Mucosa of rectum (tissue), 2 donors: ENCODE results near the gene TPM3.

Experiments
- H3K27ac ChIP-seq, 2 donors: one replicate each; pipeline ENCODE4 v1.7.0; 2013; ENCODE audit warnings: inconsistent platforms in 2 of 2, low read depth in 2 of 2, low read length in 2 of 2
- H3K27me3 ChIP-seq, 2 donors: one replicate each; pipeline ENCODE4 v1.7.0; 2013; ENCODE audit warnings: low read length in 2 of 2; ENCODE audit not compliant: control insufficient read depth in 2 of 2, insufficient read depth in 2 of 2
- H3K36me3 ChIP-seq, 2 donors: one replicate each; pipeline ENCODE4 v1.7.0; 2013; ENCODE audit warnings: low read length in 2 of 2; ENCODE audit not compliant: control insufficient read depth in 2 of 2, insufficient read depth in 2 of 2
- H3K4me1 ChIP-seq, 2 donors: one replicate each; pipeline ENCODE4 v1.7.0; 2013; ENCODE audit warnings: low read length in 2 of 2, mild to moderate bottlenecking in 1 of 2; ENCODE audit not compliant: control insufficient read depth in 2 of 2, insufficient read depth in 2 of 2
- H3K4me3 ChIP-seq, 2 donors: one replicate each; pipeline ENCODE4 v1.7.0; 2013; ENCODE audit warnings: low read length in 2 of 2
- H3K9ac ChIP-seq, 2 donors: one replicate each; pipeline ENCODE4 v1.7.0; 2013; ENCODE audit warnings: low read length in 2 of 2, low read depth in 1 of 2, mild to moderate bottlenecking in 1 of 2
- H3K9me3 ChIP-seq, 2 donors: one replicate each; pipeline ENCODE4 v1.7.0; 2013; ENCODE audit warnings: low read length in 2 of 2; ENCODE audit not compliant: control insufficient read depth in 2 of 2
- donor health status: healthy.
- donor health status: Normal muscosa, but diverticular disease.

The TPM3 gene

GRCh38 chr1:154222918-154223317 is 31.0 kb upstream of the TPM3 start:
- Histone ChIP-seq H3K9me3 (no peaks in the 10 kb centered on the region), H3K27ac (no peak overlapping the region), H3K36me3 (peaks cover 21 to 24% of the 10 kb centered on the region in 2 donors), H3K9ac (peak overlapping the region in 1 of 2 donors; percentile 18), H3K4me1 (peaks cover 18 to 23% of the 10 kb centered on the region in 2 donors), H3K4me3 (no peak overlapping the region), H3K27me3 (no peaks in the 10 kb centered on the region)

- Histone ChIP-seq H3K4me1 (peaks cover 18 to 23% of the 10 kb centered on the region in 2 donors), H3K9me3 (no peaks in the 10 kb centered on the region), H3K27me3 (no peaks in the 10 kb centered on the region), H3K9ac (peak overlapping the region in 1 of 2 donors; percentile 71), H3K36me3 (peaks cover 21 to 24% of the 10 kb centered on the region in 2 donors), H3K27ac (no peak overlapping the region), H3K4me3 (peak overlapping the region in 1 of 2 donors; percentile 88)
Observed at GRCh38 chr1:154222518-154222917, 30.6 kb upstream of the TPM3 start.

- Histone ChIP-seq H3K4me3 (peak overlapping the region; percentile 75 to 88), H3K4me1 (peaks cover 18 to 23% of the 10 kb centered on the region in 2 donors)
Observed at GRCh38 chr1:154221278-154222001, 29.5 kb upstream of the TPM3 start.

GRCh38 chr1:154220970-154221277 is 29.0 kb upstream of the TPM3 start:
- Histone ChIP-seq H3K36me3 (peaks cover 15 to 19% of the 10 kb centered on the region in 2 donors), H3K9ac (peak overlapping the region; percentile 71 to 88), H3K4me1 (peaks cover 18 to 23% of the 10 kb centered on the region in 2 donors), H3K27me3 (no peaks in the 10 kb centered on the region), H3K4me3 (peak overlapping the region; percentile 75 to 88), H3K27ac (peak overlapping the region; percentile 88 to 89), H3K9me3 (no peaks in the 10 kb centered on the region)

More at GRCh38 chr1:154221278-154222001, 29.5 kb upstream of the TPM3 start:
- peak overlapping the region; percentile 71 to 88 for H3K9ac ChIP-seq
- peak overlapping the region; percentile 88 to 89 for H3K27ac ChIP-seq
- H3K36me3 ChIP-seq: peaks cover 15 to 19% of the 10 kb centered on the region in 2 donors
- H3K27me3 ChIP-seq: no peaks in the 10 kb centered on the region
- no peaks in the 10 kb centered on the region for H3K9me3 ChIP-seq

- peak within 1 kb of the TSS; percentile 100 for H3K9ac ChIP-seq
- H3K27me3 ChIP-seq: no peaks in the 10 kb centered on the region
- H3K27ac ChIP-seq: peak within 1 kb of the TSS; percentile 97 to 99
- no peaks in the 10 kb centered on the region for H3K9me3 ChIP-seq
- H3K4me3 ChIP-seq: peak within 1 kb of the TSS; percentile 100
- peaks cover 18 to 23% of the 10 kb centered on the region in 2 donors for H3K4me1 ChIP-seq
- peaks cover 10 to 14% of the 10 kb centered on the region in 2 donors for H3K36me3 ChIP-seq
Observed at GRCh38 chr1:154220071-154220969, 28.4 kb upstream of the TPM3 start, which contains the start of gene UBAP2L. Gene UBAP2L, plus strand, starts transcription at chr1:154220955. Its CDS starts 4,169 bp downstream, at chr1:154225124.

GRCh38 chr1:154219541-154219940 is 27.6 kb upstream of the TPM3 start:
- Histone ChIP-seq H3K4me1 (peaks cover 18 to 23% of the 10 kb centered on the region in 2 donors), H3K9ac (peak overlapping the region; percentile 100), H3K27ac (peak overlapping the region; percentile 21 to 97), H3K4me3 (peak overlapping the region; percentile 100), H3K9me3 (no peaks in the 10 kb centered on the region), H3K27me3 (no peaks in the 10 kb centered on the region), H3K36me3 (peaks cover 7 to 11% of the 10 kb centered on the region in 2 donors)

- no peak overlapping the region for H3K27ac ChIP-seq
- H3K36me3 ChIP-seq: peaks cover 14 to 15% of the 10 kb centered on the region in 2 donors
- H3K9me3 ChIP-seq: no peaks in the 10 kb centered on the region
- H3K4me1 ChIP-seq: peaks cover 18 to 23% of the 10 kb centered on the region in 2 donors
- no peak overlapping the region for H3K9ac ChIP-seq
- peak overlapping the region in 1 of 2 donors; percentile 100 for H3K4me3 ChIP-seq
- no peaks in the 10 kb centered on the region for H3K27me3 ChIP-seq
Observed at GRCh38 chr1:154218545-154218944, 26.6 kb upstream of the TPM3 start.

- H3K36me3 ChIP-seq: peaks cover 36 to 47% of the 10 kb centered on the region in 2 donors
Observed at GRCh38 chr1:154213274-154213673, 21.4 kb upstream of the TPM3 start.

GRCh38 chr1:154212083-154212482 is 20.2 kb upstream of the TPM3 start:
- Histone ChIP-seq H3K36me3 (peaks cover 42 to 51% of the 10 kb centered on the region in 2 donors), H3K27ac (no peak overlapping the region), H3K9ac (no peak overlapping the region), H3K4me3 (no peak overlapping the region), H3K27me3 (no peaks in the 10 kb centered on the region), H3K9me3 (no peaks in the 10 kb centered on the region), H3K4me1 (no peaks in the 10 kb centered on the region)

More at GRCh38 chr1:154213274-154213673, 21.4 kb upstream of the TPM3 start:
- H3K4me1 ChIP-seq: peaks cover 0 to under 1% of the 10 kb centered on the region in 2 donors
- no peak overlapping the region for H3K9ac ChIP-seq
- H3K27ac ChIP-seq: no peak overlapping the region
- H3K27me3 ChIP-seq: no peaks in the 10 kb centered on the region
- no peak overlapping the region for H3K4me3 ChIP-seq
- H3K9me3 ChIP-seq: no peaks in the 10 kb centered on the region
